Fibroblast of skin of left quadriceps (primary cell): ENCODE data around the gene PAPPA2.
"Not testable (repeated sequence)": the region's sequence is repeated elsewhere in the genome, so short reads cannot be mapped to it uniquely, and the experiment has no call there.

Experiments used
- DNase-seq, 2 experiments: peaks; one replicate each; pipeline ENCODE4 v3.0.0-alpha.2; 2013; ENCODE audit warnings: low read depth in 2 of 2

Gene PAPPA2

GRCh38 chr1:176692988-176693696 lies 230.2 kb downstream of the PAPPA2 start:
- no peak for DNase-seq

DNA sequence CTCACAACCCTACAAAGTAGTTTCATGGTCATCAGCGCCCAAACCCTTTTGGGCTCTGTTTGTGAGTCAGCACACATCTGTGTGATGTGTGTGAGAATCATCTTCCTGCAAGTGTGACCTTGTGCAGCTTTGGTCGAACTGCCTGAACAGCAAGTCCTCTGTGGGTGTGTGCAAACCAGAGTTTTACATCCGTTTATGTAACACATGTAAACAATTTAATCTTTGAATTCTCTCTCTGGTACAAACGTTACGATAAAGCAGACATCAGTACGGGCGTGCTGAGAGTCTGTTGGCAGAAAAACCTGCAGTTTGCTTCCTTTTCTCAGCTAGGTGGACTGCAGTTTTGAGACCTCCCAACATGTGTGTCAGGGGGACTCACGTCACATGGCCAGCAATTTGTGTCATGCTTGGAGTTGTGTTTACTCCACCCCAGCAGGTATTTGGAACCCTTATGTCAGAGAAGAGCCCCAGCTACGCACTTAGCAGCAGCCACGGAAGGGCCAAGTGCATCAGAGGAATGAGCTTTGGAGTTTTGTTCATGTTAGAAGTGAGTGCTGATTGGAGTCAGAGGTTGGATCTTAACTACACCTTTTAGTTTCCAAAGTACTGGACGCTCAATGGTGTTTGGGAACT lies 230.8 kb downstream of the PAPPA2 start:
- no peak for DNase-seq

DNA sequence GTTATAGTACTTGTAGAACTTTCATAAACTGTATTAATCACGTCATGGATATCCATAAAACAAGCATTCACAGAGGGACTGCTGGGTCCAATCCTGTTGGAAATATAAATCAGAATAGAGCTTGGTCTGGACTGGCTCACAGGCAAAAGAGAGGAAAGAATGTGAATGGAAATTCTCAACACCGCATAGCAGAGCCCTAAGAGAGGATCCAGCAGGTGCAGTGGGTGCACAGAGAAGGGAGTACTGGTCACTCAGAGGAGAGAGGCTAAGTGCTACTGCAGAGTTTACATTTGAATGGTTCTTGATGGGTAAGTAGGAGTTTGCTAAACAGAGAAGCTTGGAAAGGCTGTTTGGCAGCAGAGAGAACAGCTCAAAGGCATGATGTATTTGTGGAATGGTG lies 231.7 kb downstream of the PAPPA2 start:
- DNase-seq = no peak

DNA sequence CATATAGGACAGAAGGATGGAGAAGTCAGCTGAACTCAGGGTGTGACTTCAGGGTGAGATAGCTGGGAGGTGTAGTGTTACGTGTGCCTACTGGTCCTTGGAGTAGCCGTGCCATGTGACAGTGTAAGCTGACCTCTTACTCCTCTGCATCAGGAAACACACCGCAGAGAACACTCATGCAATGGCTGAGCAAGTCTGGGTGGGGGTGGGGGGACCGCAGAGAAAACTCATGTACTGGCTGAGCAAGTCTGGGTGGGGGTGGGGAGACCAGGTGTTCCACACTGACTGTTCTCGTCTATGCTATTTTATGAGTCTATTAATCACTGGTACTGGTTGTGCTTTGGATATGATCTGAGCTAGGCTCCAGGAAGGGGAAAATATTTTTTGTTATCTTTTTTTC lies 233.1 kb downstream of the PAPPA2 start:
- DNase-seq = peak; percentile 11 to 12

DNA sequence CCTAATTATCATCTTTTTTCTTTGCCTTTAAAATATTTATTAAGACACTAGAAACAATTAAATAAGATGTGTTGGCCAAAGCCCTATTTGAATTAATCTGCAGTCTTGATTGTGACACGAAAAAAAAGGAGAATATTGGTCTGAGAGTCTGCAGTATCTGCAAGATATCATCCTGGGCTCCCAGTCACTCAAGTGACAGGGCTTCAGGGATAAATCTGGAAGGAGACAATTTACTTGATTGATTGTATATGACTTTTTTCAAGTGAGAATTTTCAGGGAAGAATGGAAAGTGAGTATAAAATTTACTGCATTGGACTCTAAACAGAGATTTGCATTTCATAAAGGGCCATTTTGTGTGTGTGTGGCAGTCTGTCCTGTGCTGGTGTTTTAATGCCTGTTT lies 233.7 kb downstream of the PAPPA2 start:
- no peak for DNase-seq

DNA sequence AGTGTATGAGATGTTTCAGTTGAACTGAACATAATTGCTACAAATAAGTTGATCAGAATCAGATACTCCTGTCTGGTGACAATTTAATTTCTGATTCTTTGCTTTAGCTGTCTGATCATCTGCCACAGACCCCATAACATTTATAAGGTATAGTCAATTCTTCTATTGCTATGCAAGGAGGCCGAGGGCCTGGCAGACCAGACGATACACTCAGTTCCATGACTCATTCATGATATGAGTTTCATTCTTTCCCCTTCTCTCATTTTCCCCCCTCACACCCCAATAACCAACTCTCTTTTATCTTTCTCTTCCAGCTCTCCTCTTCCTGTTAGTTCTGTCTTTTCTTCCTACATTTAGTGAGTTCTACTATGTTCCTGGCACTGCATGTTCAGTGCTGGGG lies 236.8 kb downstream of the PAPPA2 start:
- DNase-seq = no peak

DNA sequence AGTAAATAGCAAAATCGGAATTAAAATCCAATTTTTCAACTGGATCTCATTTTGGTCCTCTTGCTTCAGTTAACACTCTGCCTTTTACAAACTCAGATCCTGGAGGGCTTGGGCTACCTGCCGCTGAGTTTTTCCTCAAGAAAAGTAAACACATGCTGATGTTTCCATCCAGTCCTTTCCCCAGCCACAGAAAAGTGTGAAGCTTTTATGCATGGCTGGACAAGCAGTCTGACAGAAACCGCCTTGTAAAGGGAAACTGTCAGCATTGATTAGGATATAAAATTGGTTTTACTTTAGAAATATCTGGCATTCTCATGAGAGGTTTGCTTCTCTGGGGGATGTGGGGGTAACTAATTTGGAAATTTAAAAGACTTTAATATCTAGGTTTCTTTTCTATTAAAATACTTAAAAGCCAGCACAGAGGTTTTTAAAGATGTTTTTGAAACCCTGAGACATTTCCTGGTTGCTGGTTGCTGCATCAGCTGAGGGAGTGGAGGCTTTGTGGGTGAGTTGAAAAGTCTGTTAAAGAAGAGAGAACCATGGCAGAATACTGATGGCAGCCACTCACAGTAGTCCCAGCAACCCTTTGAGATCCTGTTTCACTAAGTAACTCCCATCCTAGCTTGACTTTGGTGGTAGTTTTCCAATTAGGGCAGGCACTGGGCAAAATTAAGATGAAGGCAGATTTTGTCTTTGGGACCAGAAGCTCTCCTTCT lies 238.3 kb downstream of the PAPPA2 start:
- no peak for DNase-seq

GRCh38 chr1:176702901-176703300 lies 239.9 kb downstream of the PAPPA2 start:
- DNase-seq = no peak

DNA sequence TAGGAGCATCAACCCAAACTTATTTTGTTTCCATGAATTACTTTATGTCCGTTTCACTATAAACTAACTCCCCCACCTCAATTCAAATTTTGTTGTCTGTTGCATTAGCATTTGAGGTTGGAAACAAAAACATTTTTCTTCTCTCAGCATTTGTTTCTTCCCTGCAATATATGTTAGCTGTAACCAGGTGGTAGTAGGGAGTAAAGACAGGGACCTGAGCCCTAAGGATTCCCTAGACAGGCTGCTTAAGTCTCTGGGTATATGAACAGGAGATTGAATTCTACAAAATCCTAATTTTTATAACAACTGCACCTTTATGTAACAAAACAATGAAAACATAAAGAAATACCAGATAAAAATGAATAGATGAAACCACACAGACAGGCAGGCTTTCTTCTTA lies 242.6 kb downstream of the PAPPA2 start:
- DNase-seq = no peak

GRCh38 chr1:176717066-176717750 lies 254.2 kb downstream of the PAPPA2 start:
- DNase-seq = no peak

GRCh38 chr1:176719447-176719846 lies 256.5 kb downstream of the PAPPA2 start:
- DNase-seq = no peak

- no peak for DNase-seq
These were observed 257.9 kb downstream of the PAPPA2 start for GRCh38 chr1:176720838-176721237.

DNA sequence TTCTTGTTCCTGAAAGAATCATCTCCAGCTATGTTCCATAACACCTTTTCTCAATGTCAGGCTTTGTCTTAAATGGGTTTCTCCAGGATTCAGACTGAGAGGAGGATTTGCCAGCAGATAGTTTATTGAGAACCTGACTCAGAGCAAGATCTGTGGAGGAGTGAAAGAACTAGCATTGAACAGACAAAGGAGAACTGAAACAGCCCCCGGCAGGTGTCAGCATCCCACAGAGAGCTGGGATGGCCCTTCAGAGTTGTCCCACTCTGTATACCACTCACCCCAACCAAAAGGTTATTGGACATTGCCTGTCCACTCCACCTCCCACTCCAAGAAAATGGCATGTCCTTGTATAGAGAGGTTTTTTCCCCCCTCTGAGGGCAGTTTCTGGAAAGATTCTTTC lies 270.7 kb downstream of the PAPPA2 start:
- no peak for DNase-seq

DNA sequence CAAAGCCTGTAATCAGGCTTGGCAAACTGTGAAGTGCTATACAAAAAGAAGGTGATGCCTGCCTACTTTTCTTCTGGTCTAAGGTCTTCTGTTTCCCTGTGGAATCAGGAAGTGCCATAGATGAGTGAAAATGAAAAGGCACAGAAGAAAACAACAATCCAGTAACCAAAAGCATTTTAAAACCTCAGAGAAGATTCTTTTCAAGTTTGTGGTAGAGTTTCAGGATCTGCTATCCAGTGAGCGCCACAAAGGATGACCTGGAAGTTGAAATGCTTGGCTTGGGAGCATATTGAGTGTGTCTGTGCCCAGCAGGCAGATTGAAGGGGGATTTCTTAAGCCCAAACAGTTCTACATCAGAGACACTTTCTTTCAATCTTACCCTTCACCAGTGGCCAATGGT lies 272.2 kb downstream of the PAPPA2 start:
- DNase-seq = no peak

DNA sequence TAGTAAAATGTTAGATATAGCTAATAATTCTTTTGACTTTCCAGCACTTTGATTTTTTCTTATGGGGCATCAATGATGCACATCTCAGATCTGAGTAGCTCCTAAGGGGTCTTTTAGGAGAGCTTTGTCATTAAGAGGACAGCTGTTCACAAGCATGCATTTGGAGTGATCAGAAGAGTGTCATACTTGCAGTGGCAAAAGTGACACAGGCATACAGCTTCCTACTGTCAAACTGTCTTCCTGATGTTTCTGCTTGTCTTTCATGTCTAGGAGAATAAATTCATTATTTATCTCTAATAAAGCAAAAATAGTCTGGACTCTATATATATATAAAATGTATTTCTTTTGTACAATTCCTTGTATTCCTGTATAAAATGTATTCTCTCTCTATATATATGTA lies 273.0 kb downstream of the PAPPA2 start:
- DNase-seq = no peak

DNA sequence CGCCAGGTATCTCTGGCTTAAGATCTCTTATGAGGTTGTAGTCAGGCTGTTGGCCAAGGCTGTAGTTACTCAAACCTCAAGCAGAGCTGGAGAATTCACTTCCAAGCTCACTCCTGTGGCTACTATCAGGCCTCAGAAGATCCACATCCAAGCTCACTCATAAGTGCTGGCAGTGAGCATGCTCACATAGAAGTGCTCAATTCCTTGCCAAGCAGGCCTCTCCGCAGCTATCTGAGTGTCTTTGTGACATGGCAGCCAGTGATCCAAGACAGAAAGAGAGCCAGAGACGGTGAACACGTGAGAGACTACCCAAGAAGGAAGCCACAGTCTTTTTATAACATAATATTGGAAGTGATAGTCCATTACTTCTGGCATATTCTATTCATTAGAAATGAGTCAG lies 278.2 kb downstream of the PAPPA2 start:
- no peak for DNase-seq

- no peak for DNase-seq
These were observed 279.3 kb downstream of the PAPPA2 start for GRCh38 chr1:176742322-176742721.

GRCh38 chr1:176744142-176744541 lies 281.2 kb downstream of the PAPPA2 start:
- no peak for DNase-seq

GRCh38 chr1:176745945-176746344 lies 283.0 kb downstream of the PAPPA2 start:
- DNase-seq = no peak

GRCh38 chr1:176752505-176752904 lies 289.5 kb downstream of the PAPPA2 start:
- no peak for DNase-seq

DNA sequence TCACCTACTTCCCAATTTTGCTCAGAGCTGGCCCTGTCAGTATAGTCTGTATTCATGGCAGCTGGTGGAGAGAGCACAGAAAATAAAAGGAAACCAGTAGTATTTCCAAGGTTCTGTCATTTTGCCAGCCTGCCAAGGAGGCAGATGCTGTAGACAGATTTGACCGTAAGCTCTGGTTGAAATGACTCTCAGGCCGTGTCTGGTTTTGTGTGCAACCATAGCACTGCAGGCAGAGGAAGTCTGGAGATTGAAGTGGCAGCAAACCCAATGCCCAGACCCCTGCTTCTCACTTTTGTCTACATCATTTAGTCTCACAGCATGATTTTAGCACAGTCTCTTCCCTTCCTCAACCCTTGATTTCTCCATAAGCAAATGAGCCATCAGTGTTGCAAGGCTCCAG lies 291.7 kb downstream of the PAPPA2 start:
- DNase-seq = no peak

- not testable (repeated sequence) for DNase-seq
These were observed 293.8 kb downstream of the PAPPA2 start for GRCh38 chr1:176756817-176757216.

DNA sequence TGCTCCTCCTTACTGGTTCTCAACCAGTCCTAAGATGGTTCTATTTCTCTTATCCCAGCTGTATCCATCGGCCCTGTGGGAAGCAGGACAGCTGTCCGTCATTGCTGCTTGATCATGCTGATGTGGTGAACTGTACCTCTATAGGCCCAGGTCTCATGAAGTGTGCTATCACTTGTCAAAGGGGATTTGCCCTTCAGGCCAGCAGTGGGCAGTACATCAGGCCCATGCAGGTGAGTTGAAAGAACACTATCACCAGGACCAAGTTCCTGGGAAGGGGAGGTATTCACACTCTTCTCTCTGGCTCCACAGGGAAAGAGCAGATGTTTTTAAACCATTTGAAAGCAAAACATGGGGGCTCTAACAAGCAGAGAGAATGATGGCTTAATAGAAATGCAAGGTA lies 302.6 kb downstream of the PAPPA2 start:
- no peak for DNase-seq
